ENCODE results near the gene OR5J2.
"Not testable (repeated sequence)": the region's sequence is repeated elsewhere in the genome, so short reads cannot be mapped to it uniquely, and the experiment has no call there.

The OR5J2 gene

DNA sequence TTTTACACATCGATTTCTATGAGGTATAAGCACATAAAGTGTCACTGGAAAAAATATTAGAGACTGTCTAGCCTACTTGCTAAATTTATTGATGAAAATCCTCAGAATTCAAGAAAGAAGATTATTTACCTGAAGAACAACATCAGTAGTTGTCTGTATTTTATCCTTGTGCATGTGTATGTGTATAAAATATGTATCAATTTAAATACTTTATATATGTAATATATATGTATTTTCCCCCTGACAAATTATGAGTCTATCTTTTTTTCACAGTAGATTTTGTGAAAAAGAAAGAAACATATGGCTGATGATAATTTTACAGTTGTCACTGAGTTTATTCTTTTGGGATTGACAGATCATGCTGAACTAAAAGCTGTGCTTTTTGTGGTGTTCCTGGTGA, at the start of gene OR5J2:
Gene OR5J2, plus strand, starts transcription at position 301 of the 400 bp plus-strand sequence. Its CDS starts 0 bp downstream, at position 301.
- no peak for DNase-seq (ENCODE audit: low read depth in 2 of 2)

DNA sequence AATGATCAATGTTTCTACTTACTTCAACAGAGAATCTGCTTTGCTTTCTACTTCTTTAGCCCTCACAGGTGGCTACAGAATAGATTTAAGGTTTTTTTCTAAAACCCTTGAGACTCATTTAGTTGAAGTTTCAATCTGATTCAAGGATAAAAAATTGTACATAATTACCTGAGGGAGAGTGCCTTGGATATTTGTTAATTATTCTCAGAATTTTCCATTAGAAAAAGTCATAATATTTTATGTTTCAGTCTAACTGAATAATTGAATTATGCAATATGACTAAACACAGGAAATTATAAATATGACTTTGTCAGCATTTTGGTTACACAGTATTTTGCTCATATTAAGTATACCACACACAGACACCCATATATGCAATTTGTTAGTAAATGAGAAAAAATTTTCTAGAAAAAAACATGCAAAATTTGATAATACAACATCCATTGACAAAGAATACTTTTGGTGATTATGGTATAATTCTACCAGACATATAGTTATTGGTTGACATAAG, 36.2 kb upstream of the OR5J2 start, which contains the start of gene OR8J3:
Gene OR8J3, minus strand, starts transcription at position 51 of the 511 bp plus-strand sequence. CDS start 2,483 bp downstream, outside the sequence.
- DNase-seq (ENCODE audit: low read depth in 2 of 2), result no peak

DNA sequence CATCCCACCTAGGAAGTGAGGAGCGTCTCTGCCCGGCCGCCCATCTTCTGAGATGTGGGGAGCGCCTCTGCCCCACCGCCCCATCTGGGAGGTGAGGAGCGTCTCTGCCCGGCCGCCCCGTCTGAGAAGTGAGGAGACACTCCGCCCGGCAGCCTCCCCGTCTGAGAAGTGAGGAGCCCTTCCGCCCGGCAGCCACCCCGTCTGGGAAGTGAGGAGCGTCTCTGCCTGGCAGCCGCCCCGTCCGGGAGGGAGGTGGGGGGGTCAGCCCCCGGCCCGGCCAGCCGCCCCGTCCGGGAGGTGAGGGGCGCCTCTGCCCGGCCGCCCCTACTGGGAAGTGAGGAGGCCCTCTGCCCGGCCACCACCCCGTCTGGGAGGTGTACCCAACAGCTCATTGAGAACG, 32.7 kb upstream of the OR5J2 start:
- DNase-seq (ENCODE audit: low read depth in 2 of 2), result not testable (repeated sequence)

- DNase-seq (ENCODE audit: low read depth in 2 of 2), result no peak
Measured at GRCh38 chr11:56151376-56151775, 25.0 kb upstream of the OR5J2 start.

DNA sequence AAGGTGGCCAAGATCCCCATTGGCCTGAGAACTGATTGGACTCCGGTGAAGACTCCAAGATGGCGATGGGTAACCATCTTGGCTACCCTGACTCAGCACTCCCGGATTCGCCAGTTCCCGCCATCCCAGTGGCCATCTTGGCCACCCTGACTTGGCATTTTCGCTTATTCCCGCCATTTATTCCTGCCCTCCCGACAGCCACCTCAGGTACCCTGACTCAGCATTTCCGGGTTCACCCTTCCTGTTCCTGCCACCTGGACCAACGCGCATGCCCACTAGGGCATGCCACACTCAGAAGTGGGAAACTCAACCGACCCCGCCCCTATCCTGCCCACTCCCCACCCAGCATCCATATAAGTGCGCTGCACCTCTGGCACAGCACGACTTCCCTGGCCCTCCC, 24.1 kb upstream of the OR5J2 start:
- no peak for DNase-seq (ENCODE audit: low read depth in 2 of 2)

DNA sequence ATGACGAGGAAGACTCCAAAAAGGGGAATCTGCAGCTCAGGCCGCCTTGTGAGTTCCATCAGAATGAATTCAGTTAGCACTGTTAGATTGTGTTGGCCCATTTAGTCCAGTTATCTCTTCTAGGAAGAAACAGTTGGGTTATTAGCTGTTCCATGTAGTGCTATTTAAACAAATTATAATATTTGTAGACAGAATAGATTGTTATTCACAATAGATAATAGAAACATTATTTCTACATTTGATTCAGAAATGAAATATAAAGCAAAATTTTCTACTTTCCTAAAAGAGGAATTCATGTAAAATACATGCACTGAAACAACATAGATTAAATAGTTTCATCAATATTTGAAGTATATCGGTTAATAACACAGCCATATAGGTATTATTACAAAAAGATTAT, 16.2 kb upstream of the OR5J2 start, which contains the start of gene OR8K5:
Gene OR8K5, minus strand, starts transcription at position 101 of the 400 bp plus-strand sequence. Its CDS starts 0 bp downstream, at position 101.
- no peak for DNase-seq (ENCODE audit: low read depth in 2 of 2)

DNA sequence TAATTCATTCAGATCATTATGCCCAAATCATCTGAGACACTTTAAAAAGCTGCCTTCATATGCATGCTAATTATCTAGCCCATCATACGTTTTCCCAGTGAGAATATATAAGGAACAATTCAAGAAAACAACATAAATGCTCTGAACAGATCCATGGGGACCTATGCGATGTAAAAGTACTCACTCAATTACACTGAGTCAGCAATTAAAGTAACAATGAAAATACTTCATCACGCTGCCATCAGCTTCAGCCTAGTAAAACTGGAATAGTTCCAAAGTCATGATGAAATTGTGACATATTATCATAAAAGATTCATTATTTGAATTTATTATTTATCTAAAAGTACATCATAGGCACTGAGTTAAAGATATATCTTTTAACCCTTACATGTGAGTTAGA, 12.6 kb upstream of the OR5J2 start:
- no peak for DNase-seq (ENCODE audit: low read depth in 2 of 2)

- DNase-seq (ENCODE audit: low read depth in 2 of 2), result no peak
Measured at GRCh38 chr11:56172256-56172830, 4.1 kb upstream of the OR5J2 start.

GRCh38 chr11:56183459-56183858, 7.0 kb downstream of the OR5J2 start:
- no peak for DNase-seq (ENCODE audit: low read depth in 2 of 2)

- DNase-seq (ENCODE audit: low read depth in 2 of 2), result no peak
Measured at GRCh38 chr11:56188602-56189001, 12.2 kb downstream of the OR5J2 start.

- no peak for DNase-seq (ENCODE audit: low read depth in 2 of 2)
Measured at GRCh38 chr11:56196705-56197104, 20.3 kb downstream of the OR5J2 start.

- DNase-seq (ENCODE audit: low read depth in 2 of 2), result no peak
Measured at GRCh38 chr11:56197367-56197766, 20.9 kb downstream of the OR5J2 start.

GRCh38 chr11:56207790-56208189, 31.4 kb downstream of the OR5J2 start:
- no peak for DNase-seq (ENCODE audit: low read depth in 2 of 2)

GRCh38 chr11:56214537-56214936, 38.1 kb downstream of the OR5J2 start:
- no peak for DNase-seq (ENCODE audit: low read depth in 2 of 2)

GRCh38 chr11:56219735-56220134, 43.3 kb downstream of the OR5J2 start:
- DNase-seq (ENCODE audit: low read depth in 2 of 2), result not testable (repeated sequence)

All from stimulated activated CD4-positive, alpha-beta T cell treated with anti-CD3 and anti-CD28 coated beads, Interleukin-1b, Interleukin-23, amount 100 ng/mL, for 1 hour (primary cell).